Stimulated activated CD4-positive, alpha-beta T cell treated with anti-CD3 and anti-CD28 coated beads, Interleukin-15, amount 100 ng/mL, for 48 hours (primary cell): Measurements from ENCODE around the gene ITPRIPL2.

Experiments used
- DNase-seq, 2 donors: peaks; one replicate each; pipeline ENCODE4 v3.0.0-alpha.2; 2020; ENCODE audit warnings: low read depth in 2 of 2

The ITPRIPL2 gene

DNA sequence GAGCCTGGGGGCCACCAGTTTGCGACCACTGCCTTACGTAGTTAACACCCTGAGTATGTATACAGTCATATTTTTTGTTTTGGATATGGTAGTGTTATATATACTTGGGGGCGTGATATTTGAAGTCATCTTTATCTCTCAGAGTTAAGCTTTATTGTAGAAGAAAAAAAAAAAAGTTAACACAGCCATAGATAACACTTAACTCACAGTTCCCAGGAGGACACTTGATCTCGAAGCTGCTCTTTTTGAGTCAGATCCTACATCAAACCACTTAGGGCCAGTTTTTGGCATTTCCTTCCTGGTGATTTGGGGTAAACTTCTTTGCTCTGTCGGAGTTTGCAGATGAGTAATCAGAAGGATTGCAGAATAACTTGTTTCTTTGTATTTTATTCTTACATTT, 5.8 kb downstream of the ITPRIPL2 start:
- no peak for DNase-seq

DNA sequence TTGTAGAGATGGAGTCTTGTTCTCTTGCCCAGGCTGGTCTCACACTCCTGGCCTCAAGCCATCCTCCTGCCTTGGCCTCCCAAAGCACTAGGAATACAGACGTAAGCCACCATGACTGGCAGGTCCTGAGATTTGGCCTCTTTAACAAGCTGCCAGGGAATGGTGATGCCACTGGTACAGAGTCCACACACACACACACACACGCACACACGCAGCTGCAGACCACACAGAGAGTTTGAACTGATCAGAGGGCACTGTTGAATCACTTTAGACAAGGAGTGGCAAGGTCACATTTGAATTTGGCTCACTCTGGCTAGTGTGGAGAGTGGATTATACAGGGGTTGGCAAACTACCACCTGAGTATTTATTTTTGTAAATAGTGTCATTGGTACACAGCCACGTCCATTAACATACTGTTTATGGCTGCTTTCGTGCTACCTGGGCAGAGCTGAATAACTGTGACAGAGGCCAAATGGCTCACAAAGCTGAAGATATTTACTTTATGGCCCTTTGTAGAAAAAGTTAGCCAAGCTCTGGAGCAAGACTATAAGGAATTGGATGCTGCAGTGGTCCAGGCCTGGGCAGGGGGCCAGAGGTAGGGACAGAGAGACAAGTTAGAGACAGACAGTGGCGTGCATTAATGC, 9.9 kb downstream of the ITPRIPL2 start:
- DNase-seq, result no peak

DNA sequence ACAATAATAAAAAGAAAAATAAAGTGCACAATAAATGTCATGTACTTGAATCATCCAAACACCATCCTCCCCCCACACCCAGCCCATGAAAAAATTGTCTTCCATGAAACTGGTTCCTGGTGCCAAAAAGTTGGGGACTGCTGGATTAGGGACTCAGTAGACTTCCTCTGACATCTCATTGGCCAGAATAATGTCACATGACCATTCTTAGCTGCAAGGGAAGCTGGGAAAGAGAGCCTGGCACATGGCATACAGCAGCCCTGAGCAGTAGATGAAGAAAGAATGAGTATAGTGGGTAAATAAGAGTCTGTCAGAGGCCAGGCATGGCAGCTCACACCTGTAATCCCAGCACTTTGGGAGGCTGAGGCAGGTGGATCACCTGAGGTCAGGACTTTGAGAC, 12.5 kb downstream of the ITPRIPL2 start:
- no peak for DNase-seq

DNA sequence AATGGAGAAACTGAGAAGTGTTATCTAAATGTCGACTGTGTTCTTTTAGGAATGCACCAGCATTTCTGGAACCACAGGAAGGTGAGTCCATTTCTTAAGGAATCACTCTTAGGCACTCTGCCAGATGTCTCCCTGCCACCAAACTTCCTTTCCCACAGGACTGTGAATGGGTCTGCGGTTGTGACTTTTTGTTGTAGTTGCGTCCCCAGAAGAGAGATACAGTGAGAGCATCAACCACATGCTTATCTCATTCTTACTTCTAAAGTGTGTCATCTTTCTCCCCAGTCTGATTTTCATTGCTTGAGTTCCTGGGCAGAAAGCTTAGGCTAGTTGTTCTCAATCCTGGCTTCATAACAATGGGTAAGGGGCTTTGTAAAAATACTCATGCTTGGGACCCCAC, 13.4 kb downstream of the ITPRIPL2 start:
- DNase-seq, result no peak

DNA sequence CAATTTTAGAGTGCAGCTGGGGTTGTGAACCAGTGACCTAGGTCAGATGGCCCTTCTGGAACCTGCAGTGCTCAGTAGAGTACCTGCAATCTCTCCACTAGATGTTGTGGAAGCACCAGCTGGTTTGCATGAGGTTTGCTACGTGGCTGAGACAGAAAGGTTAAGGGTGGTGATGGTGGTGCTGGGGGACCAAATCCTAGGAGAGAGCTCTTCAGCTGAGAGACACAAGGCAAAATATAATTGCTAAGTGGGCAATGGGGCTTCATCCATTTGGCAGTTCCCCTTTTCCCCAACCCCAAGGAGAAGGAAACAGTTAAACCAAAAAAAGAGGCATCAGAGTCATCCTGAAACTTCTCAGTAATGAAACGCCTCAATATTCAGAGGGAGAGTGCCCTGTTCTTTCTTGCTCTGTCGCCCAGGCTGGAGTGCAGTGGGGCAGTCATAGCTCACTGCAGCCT, 13.9 kb downstream of the ITPRIPL2 start:
- DNase-seq, result no peak

DNA sequence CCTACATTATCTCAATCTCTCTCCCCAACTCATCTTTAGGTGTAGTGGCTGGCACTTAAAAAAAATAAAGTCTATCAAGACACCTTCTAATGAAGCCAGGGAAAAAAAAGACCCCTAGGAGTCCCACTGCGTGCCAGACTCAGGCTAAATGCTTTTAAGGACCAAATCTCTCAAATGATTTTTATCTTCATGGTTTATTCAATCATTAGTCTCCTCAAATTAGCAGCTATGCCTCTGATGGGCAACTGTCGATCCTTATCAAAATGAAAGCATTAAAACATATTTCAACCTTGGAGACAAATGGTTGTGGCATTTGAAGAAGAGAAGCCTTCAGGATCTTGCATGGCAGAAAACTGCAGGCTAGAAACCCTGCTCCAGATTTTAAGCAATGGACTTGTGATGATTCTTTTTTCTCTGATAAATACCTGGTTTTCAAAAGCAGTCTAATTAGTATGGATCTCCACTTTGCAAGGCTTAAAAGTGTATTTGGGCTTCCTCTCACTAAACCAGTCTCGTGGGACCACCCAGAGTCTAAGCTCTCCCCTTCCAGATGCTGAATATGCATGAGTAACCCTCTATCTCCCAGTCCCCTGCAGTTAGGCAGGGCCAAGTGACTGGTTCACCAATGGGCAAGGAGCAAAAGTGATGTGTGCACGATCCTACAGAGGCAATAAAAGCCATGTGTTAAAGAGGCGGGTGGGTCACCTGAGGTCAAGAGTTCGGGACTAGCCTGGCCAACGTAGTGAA, 14.9 kb downstream of the ITPRIPL2 start:
- no peak for DNase-seq

DNA sequence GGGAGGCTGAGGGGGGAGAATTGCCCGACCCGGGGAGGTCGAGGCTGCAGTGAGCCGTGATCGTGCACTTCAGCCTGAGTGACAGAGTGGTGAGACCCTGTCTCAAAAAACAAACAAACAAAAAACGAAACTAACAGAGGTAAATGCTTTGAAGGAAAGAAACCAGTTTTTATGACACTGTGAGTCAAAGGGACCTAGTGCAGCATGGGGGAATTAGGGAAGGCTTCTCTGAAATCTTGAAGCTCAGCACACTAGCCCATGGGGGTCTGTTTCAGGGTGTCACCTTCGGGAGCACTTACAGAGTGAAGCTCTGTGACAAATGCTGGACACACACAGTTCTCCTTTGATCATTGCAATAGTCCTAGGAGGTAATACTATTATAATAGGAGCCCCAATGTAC, 16.6 kb downstream of the ITPRIPL2 start:
- no peak for DNase-seq

DNA sequence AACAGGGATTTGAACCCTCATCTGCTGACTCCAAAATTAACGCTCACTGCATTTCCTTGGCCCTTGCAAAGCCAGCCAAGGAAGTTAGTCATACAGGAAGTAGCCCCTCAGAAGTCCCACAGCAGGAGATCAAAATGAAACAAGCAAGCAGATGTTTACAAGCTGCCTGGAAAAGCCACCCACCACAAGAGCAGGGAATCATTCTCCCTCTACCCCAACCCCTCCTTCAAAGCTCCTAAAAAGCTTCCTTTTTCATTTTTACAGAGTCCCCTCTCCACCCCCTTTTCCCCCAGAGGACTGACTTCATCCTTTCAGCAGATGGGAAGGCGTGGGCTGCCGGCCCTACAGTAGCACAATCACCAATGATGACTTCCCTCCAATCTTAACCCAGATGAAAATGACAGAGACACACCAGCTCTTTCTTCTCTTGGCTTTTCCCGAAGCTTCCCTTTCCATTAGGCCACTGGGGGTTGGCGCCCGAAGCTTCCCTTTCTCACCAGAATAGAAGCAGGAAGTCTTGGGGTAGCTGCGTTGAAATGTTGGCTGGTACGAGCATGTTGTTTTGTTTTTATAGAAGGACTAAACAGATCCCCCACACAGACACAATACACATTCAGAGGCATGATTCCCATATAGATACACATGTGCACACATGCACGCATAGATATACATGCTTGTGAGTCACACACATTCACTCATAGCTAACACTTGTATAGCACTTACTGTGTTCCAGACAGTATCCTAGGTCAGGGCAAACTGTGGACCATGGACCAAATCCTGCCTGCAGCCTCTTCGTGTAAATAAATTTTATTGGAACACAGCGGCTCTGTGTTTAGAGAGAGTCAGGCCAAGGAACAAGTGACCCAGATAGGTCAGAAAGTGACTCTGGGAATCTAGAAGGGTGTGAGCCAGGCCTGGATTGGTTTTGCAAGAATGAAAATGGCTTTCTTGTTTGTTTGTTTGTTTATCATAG, 17.4 kb downstream of the ITPRIPL2 start:
- no peak for DNase-seq

DNA sequence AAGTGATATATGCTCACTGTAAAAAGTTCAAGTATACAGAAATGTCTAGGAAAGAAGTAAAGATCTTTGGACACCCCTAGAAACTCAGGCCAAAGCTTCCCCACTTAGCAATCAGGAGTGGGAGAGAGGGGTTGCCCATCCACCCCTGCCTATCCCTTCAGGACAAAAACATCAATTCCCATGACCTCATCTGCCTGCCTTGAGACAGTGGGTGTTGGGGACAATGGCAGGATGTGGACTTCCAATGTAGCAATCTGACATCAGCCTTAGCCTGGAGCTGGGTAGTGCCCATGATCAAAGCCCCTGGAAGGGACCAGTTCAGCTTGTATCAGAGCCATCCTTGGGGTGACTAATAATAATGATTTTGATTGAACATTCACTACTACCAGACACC, 18.1 kb downstream of the ITPRIPL2 start:
- no peak for DNase-seq

DNA sequence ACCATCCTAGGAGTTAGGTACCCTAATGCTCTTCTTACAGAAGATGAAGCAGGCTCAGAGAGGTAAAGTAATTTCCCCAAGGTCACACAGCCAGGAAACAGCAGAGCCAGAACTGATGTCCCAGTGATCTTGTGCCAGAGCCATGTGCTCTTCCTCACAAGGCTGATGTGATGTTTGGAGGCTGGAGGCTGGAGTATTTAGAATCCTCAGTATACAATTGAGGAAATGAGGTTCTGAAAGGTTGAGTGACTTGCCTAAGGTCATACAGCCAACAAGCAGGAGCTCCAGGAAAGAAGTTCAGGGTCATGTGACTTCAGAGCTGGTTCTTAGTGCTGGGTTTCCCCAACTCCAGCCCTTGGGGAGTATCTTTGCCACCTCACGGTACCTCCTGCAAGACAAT, 18.5 kb downstream of the ITPRIPL2 start:
- DNase-seq, result no peak

DNA sequence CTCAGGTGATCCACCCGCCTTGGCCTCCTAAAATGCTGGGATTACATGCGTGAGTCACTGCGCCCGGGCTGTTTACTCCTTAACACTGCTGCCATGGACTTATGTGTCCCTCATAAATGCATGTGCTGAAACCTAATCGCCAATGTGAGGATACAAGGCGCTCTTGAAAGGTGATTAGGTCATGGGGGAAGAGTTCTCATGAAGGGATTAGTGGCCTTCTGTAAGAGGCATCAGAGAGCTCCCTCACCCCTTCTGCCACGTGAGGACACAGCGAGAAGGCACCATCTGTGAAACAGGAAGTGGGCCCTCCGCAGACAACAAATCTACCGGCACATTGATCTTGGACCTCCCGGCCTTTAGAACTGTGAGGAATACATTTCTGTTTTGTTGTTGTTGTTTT, 19.1 kb downstream of the ITPRIPL2 start:
- DNase-seq, result no peak

DNA sequence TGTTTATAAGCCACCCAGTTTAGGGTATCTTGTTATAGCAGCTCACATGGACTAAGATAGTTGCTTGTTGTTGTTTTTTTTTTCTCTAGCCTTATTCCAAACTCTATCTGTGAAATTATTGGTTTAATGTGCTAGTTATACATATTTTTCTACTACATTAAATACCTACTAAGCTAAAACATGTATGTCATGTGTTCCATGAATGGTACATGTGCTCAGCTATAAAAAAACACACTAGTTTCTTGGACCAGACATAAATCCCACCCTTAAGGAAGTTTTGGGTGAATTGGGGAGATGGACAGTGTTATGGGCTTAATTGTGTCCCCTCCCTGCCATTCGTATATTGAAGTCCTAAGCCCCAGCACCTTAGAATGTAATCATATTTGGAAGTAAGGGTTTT, 19.8 kb downstream of the ITPRIPL2 start:
- DNase-seq, result no peak

DNA sequence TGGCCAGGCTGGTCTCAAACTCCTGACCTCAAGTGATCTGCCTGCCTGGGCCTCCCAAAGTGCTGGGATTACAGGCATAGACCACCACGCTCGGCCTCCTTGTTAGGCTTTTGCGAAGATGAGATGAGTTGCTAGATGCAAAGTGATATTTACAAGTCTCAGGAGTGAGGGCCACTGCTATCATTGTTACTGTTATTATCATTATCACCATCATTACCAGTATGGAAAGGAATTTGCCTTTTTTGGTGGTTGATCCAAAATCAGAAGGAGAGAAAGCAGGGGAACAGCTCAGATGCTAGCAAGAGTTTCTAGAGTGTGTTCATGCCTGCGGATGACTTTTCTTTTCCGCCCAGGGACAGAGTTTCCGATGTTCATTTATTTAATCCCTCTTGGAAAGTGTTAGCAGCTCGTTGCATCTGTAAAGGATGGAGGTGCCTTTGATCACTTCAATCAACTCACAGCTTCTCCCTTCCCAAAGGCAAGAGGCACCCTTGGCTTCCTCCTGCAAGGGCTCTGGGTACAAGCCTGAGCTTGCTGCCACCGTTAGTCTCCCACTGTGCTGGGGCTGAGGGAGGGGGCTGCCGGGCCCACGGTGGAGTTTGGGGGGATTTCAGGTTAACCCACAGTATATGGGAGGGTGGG, 21.6 kb downstream of the ITPRIPL2 start:
- no peak for DNase-seq

DNA sequence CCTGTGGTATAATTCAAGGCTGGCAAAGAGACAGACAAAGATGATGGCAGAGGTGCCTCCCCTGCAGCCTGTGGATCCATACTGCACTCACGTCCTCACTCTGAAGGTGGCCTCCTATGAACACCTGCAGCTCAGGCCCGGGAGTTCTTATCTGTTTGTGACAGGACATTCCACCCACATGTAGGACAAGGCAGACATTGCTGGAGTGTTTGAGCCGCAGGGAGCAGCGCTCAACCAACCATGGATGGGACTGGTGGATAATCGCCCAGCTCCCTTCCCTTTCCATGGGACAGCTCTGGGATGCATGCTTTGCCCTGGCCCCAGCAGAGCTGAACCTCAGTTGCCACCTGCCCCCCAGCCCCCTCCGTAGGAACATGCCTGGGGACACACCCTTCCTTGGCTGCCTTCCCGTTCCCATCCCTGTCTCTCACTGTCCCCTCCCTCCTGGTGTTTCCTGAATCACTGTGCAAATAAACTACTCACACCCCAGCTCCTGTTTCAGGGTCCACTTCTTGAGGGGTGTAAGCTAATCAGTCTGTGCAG, 22.2 kb downstream of the ITPRIPL2 start:
- DNase-seq, result no peak

DNA sequence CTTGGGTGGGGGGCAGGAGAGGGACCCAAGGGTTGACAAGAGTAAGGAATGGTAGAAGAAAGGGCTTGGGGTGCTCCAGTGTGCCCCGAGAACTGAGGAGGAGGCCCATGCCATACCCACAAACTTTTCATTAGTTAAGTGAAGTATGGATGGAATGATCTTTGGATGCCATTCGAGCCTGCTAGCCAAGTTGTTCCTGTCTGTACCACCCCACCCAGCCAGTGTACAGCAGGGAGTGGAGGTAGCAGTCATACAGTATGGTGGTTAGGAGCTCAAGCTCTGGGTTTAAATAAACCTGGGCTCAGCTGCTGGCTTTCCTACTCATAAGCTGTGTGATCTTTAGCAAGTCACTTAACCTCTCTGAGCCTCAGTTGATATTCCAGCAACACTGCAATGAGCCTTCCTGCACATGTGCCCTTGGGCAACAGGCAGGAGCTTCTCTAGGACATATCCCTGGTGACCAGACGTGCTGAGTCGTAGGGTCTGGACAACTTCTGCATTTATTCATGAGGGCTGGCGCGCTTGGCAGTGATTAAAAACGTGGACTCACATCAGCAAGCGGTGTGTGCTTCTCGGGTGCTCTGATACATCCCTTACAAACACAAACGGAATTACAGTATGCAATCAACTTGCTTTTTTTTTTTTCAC, 22.9 kb downstream of the ITPRIPL2 start:
- DNase-seq, result no peak

DNA sequence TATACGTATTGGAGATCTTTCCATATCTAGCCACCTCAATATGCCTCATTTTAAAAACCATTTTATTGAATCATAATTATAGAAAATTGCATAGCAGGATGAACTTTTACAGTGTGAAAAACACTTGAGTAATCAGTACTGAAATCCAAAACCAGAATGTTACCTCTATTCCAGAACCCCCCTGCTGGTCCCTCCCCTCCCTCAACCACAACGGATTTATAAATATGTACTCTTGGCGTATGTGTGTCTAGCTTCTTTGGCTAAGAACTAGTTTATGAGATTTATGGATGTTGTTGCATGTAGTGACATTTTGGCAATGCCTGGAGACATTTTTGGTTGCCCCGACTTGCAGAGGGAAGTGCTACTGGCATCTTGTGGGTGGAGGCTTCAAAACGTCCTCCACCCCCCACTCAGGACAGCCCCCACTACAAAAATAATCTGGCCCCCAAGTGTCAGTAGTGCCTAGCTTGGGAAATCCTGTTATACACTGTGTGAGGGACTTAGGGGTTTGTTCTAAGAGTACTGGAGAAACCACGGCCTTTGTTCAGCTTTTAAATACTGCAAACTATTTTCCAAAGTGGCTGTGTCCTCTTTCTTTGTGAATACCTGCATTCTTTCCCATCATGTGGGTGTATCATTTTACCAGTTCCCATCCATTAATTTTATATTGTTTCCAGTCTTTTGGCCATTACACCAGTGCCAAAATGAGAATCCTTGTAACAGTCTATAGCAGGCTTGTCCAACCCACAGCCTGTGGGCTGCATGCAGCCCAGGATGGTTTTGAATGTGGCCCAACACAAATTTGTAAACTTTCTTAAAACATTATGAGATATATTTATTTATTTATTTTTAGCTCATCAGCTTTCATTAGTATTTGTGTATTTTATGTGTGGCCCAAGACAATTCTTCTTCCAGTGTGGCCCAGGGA, 23.7 kb downstream of the ITPRIPL2 start:
- DNase-seq, result no peak

DNA sequence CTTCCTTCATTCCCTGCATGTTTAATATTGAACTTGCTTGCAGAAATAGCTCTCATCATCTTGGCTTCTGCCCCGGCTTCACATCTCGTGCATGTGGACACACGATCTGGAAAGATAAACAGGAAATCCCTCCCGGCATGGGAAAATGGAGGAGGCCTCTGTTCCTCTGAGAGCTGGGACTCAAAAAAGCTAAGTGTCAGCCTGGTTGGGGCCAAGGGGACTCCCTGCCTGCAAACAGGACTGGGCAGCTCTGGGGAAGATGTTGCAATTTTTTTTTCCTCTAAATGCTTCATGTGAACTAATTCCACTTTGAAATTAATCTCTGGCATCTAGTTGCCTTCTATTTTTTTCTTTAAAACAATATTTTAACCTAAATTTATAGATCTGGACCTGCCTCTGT, 24.8 kb downstream of the ITPRIPL2 start:
- no peak for DNase-seq

DNA sequence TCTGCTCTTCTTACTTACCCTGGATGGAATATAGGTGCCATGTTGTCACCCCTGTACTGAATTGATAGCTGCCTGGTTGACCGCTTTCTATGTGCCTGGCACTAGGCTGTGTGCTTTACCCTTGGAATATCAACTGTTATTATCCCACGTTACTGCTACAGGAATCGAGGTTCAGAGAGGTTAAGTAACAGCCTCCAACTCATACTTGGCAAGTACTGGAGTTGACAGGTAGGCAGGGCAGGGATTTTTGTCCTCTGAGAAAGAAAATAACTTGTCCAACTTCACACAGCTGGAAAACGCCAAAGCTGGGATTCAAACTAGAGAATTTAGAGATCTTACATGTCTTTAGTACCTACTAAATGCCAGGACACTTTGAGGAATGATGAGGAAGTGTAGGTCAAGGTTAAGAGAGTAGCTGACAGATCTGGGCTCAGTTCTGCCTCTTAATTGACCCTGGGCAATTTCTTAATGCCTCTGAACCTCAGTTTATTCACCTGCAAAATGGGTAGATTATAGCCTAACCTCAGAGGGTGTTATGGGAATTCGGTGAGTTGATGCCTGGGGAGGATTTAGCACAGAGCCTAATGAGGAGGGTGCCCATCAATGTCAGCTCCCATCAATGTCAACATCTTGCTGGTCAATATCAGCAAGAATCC, 25.8 kb downstream of the ITPRIPL2 start:
- DNase-seq, result no peak

DNA sequence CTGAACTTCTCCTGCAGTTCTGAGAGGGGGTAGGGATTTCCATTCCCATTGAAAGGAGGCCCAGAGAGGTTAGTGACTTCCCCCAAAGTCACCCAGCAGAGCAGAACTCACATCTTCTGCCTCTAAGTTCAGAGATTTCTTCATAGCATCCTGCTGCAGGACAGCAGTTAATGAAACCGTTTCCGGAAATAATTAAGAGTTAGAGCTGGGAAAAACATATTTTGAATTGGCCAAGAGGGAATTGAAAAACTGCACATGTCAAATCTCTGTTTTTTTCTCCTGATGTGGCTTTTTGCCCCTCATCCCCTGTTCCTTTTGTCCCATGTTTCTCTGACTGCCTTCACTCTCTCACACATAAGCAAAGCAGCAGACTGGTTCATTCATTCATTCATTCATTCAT, 26.6 kb downstream of the ITPRIPL2 start:
- no peak for DNase-seq
